ENCODE data around the gene FILIP1L. TPM values are rescaled to one million over a fixed set of nuclear protein-coding genes. Genes with fewer than 3 reads are reported as not detected.

FILIP1L gene
- polyA plus RNA-seq, 1 of the 3 experiments (the other 2 are of a cell fraction) = 26.8 TPM

DNA sequence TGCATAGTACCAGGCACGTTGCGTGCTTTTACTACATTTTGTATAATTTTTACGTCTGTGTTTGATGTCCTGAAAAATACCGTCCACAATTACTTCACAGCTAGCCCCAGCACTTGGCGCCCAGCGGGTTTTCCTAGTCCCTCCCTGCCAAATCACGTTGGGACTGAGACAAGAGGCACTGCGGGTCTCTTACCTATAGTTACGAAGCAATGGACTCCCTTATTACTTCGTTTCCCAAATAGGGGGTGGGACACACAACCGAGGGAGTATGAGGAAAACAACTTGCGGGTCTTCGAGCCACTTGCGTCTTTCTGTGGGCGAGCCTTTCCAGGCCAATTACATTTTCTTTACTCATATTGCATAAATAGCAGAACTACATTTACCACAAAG, 297.3 kb downstream of the FILIP1L start:
- H3K9me3 ChIP-seq = no peaks in the 10 kb centered on the region

DNA sequence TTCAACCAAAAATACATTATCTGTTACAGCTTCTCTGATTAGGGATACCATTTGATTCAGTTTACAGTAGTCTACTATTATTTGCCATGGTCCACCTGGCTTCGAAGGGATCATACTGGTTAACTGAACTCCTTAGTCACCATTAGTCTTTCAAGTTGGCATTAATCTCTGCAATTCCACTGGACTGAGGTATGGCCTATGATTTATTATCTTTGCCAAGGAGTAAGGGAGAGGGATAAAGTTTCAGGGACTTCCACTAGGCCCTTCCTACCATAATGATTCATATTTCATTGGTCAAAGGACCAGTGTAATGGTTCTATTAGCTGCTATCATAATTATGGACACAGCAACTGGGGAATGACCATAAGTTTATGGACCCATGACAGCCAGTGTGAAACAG, 303.9 kb downstream of the FILIP1L start:
- Histone ChIP-seq H3F3A (replicated peaks; ENCODE audit: insufficient read depth) (no peaks in the 10 kb centered on the region), H3K9me3 (no peaks in the 10 kb centered on the region; the same call in 1 of the 2 replicates), H3K9me2 (no peaks in the 10 kb centered on the region), H3K36me3 (replicated peaks in 1 of 2; ENCODE audit: control insufficient read depth in 1 of 2, insufficient read depth in 2 of 2, low read length in 1 of 2) (no peaks in the 10 kb centered on the region), H3K27ac (ENCODE audit: low read depth in 2 of 2, low read length in 1 of 2) (no peak overlapping the region), H3K4me1 (ENCODE audit: control insufficient read depth in 1 of 2, insufficient read depth in 2 of 2, low read depth in 1 of 2, low read length in 1 of 2) (no peaks in the 10 kb centered on the region), H3K79me2 (ENCODE audit: insufficient read depth) (no peaks in the 10 kb centered on the region), H3K4me3 (ENCODE audit: low read depth in 2 of 2, low read length in 1 of 2) (no peak overlapping the region), H2AFZ (ENCODE audit: low read depth) (no peak overlapping the region), H3K4me2 (no peak overlapping the region), H3K27me3 (ENCODE audit: insufficient read depth) (no peaks in the 10 kb centered on the region), H4K20me1 (ENCODE audit: insufficient read depth) (no peaks in the 10 kb centered on the region), H3K9ac (no peak overlapping the region)
- no peak for TF ChIP-seq REST (IDR thresholded peaks at IDR 0.05; ENCODE audit: low read depth, low read length)
- no peak for TF ChIP-seq FOSL2 (IDR thresholded peaks at IDR 0.05; ENCODE audit: borderline replicate concordance, low read depth)
- TF ChIP-seq TEAD4 (IDR thresholded peaks at IDR 0.05; ENCODE audit: borderline replicate concordance, insufficient read depth) = no peak
- TF ChIP-seq NFIC (IDR thresholded peaks at IDR 0.05; ENCODE audit: borderline replicate concordance) = no peak
- TF ChIP-seq RXRA (IDR thresholded peaks at IDR 0.05; ENCODE audit: borderline replicate concordance, low read depth) = no peak
- no peak for TF ChIP-seq RCOR1 (IDR thresholded peaks at IDR 0.05; ENCODE audit: low read length)
- TF ChIP-seq EP300 (IDR thresholded peaks at IDR 0.05; ENCODE audit: borderline replicate concordance in 1 of 2, low read depth in 1 of 2, low read length in 1 of 2) = no peak
- TF ChIP-seq, protein P1, sequence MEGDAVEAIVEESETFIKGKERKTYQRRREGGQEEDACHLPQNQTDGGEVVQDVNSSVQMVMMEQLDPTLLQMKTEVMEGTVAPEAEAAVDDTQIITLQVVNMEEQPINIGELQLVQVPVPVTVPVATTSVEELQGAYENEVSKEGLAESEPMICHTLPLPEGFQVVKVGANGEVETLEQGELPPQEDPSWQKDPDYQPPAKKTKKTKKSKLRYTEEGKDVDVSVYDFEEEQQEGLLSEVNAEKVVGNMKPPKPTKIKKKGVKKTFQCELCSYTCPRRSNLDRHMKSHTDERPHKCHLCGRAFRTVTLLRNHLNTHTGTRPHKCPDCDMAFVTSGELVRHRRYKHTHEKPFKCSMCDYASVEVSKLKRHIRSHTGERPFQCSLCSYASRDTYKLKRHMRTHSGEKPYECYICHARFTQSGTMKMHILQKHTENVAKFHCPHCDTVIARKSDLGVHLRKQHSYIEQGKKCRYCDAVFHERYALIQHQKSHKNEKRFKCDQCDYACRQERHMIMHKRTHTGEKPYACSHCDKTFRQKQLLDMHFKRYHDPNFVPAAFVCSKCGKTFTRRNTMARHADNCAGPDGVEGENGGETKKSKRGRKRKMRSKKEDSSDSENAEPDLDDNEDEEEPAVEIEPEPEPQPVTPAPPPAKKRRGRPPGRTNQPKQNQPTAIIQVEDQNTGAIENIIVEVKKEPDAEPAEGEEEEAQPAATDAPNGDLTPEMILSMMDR (IDR thresholded peaks at IDR 0.05) = no peak
- POLR2A ChIA-PET = no interaction called here
- CTCF ChIA-PET = interaction anchor here (1.2 to 3.1 kb wide), 2 partner anchors 21 to 33 kb away, joined by 3 to 20 read pairs; no protein-coding TSS in a partner anchor
- WGBS (ENCODE audit: low lambda C conversion rate) = 67% methylated on average over 1 of the region's 1 CpG
- DNase-seq = no peak

More for the DNA sequence above, 297.3 kb downstream of the FILIP1L start:
- Histone ChIP-seq H3K79me2 (ENCODE audit: insufficient read depth) (peaks cover 29% of the 10 kb centered on the region), H3K9me2 (no peaks in the 10 kb centered on the region), H4K20me1 (ENCODE audit: insufficient read depth) (no peaks in the 10 kb centered on the region), H3K9ac (peak overlapping the region; percentile 84; the same call in 1 of the 2 replicates), H3F3A (replicated peaks; ENCODE audit: insufficient read depth) (peaks cover 3% of the 10 kb centered on the region), H3K4me2 (peak overlapping the region; percentile 86), H3K4me3 (ENCODE audit: low read depth in 2 of 2, low read length in 1 of 2) (peak overlapping the region; percentile 76 to 91), H3K27ac (ENCODE audit: low read depth in 2 of 2, low read length in 1 of 2) (peak overlapping the region; percentile 79 to 96), H2AFZ (ENCODE audit: low read depth) (peak overlapping the region; percentile 87), H3K4me1 (ENCODE audit: control insufficient read depth in 1 of 2, insufficient read depth in 2 of 2, low read depth in 1 of 2, low read length in 1 of 2) (peaks cover 7 to 11% of the 10 kb centered on the region in 2 experiments; a peak in 3 of 4 replicates), H3K27me3 (ENCODE audit: insufficient read depth) (no peaks in the 10 kb centered on the region), H3K36me3 (replicated peaks in 1 of 2; ENCODE audit: control insufficient read depth in 1 of 2, insufficient read depth in 2 of 2, low read length in 1 of 2) (no peaks in the 10 kb centered on the region)
- POLR2A ChIA-PET = no interaction called here
- DNase-seq = peak; percentile 38
- TF ChIP-seq, protein P2, sequence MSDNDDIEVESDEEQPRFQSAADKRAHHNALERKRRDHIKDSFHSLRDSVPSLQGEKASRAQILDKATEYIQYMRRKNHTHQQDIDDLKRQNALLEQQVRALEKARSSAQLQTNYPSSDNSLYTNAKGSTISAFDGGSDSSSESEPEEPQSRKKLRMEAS (IDR thresholded peaks at IDR 0.05; ENCODE audit: low read depth) = no peak
- TF ChIP-seq, protein P3, sequence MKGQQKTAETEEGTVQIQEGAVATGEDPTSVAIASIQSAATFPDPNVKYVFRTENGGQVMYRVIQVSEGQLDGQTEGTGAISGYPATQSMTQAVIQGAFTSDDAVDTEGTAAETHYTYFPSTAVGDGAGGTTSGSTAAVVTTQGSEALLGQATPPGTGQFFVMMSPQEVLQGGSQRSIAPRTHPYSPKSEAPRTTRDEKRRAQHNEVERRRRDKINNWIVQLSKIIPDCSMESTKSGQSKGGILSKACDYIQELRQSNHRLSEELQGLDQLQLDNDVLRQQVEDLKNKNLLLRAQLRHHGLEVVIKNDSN (IDR thresholded peaks at IDR 0.05; ENCODE audit: borderline replicate concordance, low read depth) = no peak
- TF ChIP-seq TAF1 (IDR thresholded peaks at IDR 0.05; ENCODE audit: borderline replicate concordance, low read depth, low read length) (no peak), JUND (IDR thresholded peaks at IDR 0.05) (no peak), IRF3 (IDR thresholded peaks at IDR 0.05; ENCODE audit: low read depth, low read length) (no peak), POLR2AphosphoS5 (IDR thresholded peaks at IDR 0.05; ENCODE audit: low read depth, low read length) (no peak), YY1 (IDR thresholded peaks at IDR 0.05; ENCODE audit: low read depth) (no peak), TCF12 (IDR thresholded peaks at IDR 0.05) (no peak)
- TF ChIP-seq, protein P4, sequence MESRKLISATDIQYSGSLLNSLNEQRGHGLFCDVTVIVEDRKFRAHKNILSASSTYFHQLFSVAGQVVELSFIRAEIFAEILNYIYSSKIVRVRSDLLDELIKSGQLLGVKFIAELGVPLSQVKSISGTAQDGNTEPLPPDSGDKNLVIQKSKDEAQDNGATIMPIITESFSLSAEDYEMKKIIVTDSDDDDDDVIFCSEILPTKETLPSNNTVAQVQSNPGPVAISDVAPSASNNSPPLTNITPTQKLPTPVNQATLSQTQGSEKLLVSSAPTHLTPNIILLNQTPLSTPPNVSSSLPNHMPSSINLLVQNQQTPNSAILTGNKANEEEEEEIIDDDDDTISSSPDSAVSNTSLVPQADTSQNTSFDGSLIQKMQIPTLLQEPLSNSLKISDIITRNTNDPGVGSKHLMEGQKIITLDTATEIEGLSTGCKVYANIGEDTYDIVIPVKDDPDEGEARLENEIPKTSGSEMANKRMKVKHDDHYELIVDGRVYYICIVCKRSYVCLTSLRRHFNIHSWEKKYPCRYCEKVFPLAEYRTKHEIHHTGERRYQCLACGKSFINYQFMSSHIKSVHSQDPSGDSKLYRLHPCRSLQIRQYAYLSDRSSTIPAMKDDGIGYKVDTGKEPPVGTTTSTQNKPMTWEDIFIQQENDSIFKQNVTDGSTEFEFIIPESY (IDR thresholded peaks at IDR 0.05; ENCODE audit: borderline replicate concordance, low read depth) = no peak
- WGBS (ENCODE audit: low lambda C conversion rate) = 2% methylated on average over 14 of the region's 15 CpGs
- CTCF ChIA-PET = interaction anchor here (1.2 to 1.8 kb wide), 2 partner anchors 8 to 437 kb away, joined by 3 to 16 read pairs; no protein-coding TSS in a partner anchor

Measured in SK-N-SH (cell line).